GM19397 (cell line): ENCODE measurements around the gene SLC9A9.

ENCODE experiments used
- ATAC-seq: cut with Tn5 transposase; IDR thresholded peaks from one replicate; pipeline ENCODE4 v1.9.1; 2021; ENCODE audit warnings: mild to moderate bottlenecking, moderate library complexity; ENCODE audit not compliant: unreplicated experiment

Gene SLC9A9

DNA sequence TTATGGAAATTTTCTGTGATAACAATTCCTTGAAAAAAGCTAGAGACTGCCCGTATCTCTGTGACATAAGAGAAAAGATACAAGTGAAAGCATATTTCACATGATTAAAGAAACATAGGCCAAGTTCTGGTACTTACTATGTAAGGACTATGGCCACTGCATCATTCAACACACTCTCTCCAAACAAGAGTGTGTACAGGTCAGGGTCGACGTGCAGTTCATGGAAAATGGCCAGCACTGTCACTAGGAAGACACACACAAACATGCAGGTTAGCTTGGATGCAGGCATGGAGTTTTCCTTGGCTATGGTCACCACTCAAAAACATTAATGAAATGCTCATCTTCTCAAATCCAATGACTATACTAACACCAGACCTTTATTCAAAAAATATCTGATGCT, 196.2 kb downstream of the SLC9A9 start:
- no peak for ATAC-seq

DNA sequence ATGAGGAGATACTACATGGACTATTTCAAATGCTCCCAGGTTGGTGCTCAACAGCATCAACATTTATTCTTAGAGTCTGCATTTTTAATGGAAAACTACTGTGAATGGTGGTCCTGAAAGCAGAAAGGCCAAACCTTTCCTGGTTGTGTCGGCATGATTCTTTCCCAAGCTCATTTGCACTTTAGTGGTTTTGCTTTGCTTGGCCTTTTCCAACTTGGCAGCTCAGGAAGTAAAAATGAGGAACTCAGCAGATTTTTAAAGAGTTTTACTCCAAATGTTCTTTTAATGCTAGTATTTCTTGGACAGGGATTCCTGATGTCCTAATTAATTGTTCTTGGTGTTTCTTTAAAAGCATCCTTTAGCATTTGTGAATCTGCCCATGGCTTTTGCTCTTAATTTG, 197.4 kb downstream of the SLC9A9 start:
- no peak for ATAC-seq

DNA sequence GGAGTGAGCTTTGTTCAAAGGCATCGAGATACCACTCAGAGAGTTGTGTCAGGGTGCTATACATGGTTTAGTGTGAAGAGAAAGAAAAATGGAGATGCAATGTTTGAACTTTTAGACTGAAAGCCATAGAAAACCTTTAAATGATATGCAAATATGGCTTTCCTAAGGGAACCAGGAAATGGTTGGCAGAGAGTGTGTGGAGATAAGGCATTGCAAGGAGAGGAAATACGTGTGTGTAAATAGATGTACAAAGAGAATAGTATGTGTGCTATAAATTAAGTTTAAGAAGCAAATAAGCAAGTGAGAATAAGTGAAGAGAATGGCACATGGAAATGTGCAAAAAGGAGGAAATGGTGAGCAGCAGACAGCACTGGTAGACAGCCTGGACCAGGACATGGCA, 198.1 kb downstream of the SLC9A9 start:
- no peak for ATAC-seq

DNA sequence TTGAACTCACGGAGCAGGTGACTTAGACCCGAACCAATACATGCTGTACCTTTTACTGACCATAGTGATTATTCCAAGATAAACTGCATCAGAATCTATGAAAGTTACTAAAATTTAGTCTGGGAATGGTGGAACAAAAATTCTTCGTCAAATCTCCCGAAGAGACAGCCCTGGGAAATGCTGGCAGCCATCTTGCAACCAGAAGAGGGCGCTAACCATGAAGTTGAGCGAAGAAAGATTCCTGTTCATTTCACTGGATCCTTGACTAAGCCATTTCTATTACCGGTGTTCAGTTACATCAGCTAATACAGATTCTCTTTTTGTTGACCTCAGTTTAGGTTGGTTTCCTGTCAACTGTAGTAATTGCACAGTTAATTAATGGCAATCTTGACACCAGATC, 199.6 kb downstream of the SLC9A9 start:
- no peak for ATAC-seq

DNA sequence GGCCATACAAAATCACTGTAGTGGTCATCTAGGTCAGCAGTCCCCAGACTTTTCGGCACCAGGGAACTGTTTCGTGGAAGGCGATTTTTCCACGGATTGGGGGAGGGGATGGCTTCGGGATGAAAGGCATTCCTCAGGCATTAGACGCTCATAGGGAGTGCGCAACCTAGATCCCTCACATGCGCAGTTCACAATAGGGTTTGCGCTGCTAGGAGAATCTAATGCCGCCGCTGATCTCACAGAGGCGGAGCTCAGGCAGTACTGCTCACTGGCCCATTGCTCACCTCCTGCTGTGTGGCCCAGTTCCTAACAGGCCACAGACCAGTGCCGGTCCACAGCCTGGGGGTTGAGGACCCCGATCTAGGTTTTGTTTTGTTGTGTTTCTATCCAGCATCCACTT, 200.1 kb downstream of the SLC9A9 start:
- ATAC-seq = no peak

DNA sequence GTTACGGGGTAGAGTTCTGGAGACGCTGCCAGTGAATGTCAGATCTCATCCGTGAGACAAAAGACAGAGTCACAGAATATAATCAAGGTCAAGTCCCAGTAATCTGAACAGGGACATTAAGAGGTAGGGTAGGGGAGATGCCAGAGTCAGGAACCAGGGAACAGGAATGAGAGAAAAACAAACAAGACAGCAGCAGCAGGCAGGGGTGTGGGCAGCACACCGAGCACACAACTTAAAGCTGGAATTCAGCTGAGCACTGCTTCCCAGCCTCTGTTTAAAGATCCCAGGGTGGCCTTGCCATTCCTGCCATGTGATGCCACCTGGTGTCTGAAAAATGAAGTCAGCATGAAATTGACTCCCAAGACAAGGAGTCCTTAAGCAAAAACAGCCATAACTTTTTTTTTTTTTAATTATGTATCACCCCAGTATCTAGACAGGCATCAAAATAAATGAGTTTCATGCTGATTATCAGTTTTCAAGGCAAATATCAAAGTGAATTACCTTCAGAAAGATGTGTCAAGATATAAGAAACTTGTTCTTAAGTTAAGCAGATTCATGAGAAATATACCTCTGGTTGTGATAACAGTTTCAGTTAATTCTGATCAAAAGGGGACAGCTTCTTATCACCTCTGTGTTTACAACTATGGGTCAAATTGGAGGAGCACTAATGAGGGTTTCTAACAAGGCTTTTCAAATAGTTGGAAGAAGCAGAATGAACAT, 203.7 kb downstream of the SLC9A9 start:
- ATAC-seq = no peak

DNA sequence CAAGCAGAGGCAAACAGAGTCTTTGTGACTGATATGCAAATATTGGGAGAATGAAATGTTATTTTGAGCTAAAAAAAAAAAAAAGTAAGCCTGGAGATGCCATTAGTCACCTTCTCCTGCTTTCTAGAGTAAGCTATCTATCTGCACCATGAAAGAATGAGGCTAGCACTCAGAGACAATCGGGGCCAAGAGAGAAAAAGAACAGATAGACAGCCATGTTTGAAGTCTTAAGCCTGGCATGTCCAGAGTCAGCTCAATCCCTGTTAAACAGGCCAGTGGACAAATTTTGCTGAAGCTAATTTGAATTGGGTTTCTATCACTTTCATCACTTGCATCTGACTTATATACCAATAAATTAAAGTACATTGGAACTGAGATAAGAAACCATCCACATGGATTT, 204.4 kb downstream of the SLC9A9 start:
- ATAC-seq = no peak

DNA sequence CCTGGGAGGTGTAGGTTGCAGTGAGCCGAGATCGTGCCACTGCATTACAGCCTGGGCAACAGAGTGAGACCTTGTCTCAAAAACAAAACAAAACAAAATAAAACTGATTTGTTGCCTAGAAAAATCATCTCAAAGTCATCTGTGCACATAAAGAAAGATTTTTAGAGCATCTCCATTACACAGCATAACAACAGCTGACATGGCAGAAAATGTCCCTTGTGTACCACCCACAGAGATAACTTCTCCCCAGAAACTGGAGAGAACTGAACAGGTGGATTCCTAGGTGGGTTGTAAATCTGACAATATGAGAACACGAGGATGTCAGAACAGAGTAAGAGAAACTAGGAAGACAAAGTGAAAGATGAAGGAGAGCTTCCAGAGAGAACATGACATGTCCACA, 207.5 kb downstream of the SLC9A9 start:
- no peak for ATAC-seq

DNA sequence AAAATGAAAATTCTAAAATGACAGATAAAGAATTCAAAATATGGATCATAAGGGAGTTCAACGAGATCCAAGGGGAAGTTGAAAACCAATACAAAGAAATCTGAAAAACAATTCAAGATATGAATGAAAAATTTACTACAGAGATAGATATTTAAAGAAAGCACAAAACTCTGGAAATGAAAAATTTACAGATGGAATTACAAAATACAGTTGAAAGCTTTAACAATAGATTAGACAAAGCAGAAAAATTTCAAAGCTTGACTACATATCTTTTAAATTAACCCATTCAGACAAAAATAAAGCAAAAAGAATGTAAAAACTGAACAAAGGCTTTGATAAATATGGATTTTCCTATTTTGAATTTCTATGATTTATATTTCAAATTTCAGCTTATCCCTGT, 211.1 kb downstream of the SLC9A9 start:
- ATAC-seq = no peak

DNA sequence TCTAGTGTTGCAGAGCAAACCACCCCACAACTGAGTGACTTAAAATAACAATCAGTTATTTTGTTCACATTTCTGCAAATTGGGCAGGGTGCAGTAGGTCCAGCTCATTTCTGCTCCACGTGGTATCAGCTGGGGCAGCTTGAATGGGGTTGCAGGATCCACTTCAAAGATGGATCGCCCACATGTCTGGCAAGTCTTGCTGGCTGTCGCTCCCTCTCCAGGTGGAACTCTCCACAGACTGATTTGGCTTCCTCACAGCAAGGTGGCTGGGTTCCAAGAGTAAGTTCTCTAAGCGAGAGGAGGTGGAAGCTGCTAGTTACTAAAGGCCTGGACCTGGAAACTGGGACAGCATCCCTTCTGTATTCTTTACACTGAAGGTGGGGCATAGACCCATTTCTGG, 213.3 kb downstream of the SLC9A9 start:
- ATAC-seq = no peak

DNA sequence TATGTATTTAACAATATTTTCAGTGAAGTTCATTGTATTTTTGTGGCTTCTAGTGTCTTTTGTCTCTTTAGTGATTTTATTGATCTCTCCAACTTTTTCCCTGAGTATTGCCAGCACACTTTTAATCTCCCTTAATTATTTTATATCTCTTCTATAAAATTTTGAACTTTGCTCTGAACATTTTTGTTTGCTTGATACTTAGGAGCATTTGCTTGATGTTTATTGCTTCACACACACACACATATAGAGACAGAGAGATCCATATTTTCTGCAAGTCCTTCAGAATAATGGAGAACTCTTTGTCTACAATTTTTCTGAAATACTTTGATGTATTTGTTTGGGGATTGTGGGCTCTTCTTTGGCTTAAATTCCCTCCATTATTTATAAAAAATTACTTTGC, 213.8 kb downstream of the SLC9A9 start:
- ATAC-seq = no peak

DNA sequence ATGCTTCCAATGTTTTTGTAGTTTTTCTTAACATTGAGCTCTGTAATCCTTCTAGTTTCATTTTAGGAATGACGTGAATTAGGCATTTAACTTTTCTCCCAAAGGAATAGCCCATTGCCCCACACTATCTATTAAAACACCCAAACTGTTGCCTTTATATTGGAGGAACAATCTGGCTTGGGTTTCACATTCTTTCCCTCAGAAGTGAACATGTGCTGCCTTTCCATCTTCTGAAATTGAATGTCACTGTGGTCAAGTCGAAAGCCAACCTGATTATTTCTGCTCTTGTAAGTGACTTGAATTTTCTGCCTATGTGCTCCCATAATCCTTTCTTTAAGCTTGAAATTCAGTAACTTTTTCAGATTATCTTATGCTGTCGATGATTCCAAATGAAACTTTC, 214.5 kb downstream of the SLC9A9 start:
- ATAC-seq = no peak

DNA sequence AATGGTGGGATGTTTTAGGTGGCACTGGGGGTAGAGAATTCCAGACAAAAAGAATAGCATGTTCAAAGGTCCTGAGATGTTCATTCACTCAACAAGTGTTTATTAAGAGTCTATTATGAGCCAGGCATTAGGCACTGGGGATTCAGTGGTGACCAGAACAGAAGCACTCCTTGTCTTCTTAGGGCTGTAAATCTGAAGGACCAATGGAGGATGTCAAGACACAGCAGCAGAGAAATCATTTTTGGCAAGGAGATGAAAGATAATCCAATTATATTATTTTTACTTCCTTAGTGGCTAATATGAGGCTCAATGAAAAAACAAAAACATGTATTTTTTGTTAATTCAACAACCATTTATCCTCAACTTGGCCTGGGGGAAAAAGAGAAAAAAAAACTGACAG, 218.5 kb downstream of the SLC9A9 start:
- ATAC-seq = no peak

DNA sequence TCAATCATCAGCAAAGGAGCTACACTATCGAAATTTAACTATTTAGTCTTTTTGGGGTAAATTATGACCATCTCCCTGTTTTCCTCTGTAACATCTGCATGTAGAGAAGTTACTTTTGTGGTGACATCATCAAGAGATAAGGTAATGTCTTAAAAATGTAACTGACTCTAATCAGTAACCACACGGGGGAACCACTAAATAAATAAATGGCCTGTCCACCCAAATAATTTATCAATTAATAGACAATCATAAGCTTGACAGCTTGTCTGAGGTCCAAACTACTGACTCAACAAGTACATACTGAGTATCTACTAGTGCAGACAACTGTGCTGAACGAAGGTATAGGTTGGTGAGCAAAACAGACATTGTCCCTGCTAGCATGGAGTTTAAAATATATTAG, 219.3 kb downstream of the SLC9A9 start:
- ATAC-seq = no peak

DNA sequence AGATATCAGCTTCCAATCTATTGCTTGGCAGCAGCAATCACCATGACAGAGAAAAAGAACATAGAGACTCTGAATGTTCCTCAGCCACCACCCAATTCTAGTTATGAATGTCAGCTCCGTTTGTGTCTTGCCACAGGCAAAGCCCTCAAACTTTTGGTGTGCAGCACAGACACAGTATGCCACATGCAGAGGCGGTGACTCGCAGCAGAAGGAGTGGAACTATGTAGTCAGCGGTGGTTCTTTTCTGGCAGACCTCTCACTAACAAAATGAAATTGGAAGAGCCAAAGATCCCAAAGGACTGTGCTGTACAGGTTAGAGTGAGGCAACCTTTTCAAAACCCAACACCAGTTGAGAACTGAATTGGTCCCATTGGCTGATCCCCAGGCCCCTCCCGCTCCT, 220.9 kb downstream of the SLC9A9 start:
- no peak for ATAC-seq

DNA sequence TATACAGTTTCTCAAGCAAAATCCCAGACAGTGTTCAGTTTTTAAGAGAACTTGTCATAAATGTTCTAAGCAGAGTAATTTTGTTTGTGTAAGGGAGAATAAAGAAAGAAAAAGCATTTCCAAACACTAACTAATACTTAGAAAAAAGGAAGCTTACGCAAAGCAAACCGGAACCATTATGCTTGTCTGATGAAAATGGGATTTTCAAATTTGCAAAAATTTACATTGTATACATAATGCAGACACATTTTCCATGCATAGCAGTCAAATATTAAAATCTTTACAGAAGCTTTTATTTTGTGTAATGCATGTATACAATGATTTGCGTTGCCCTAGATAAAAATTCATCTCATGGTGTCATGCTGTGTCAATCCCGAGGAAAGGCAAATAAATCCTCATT, 229.0 kb downstream of the SLC9A9 start:
- no peak for ATAC-seq

DNA sequence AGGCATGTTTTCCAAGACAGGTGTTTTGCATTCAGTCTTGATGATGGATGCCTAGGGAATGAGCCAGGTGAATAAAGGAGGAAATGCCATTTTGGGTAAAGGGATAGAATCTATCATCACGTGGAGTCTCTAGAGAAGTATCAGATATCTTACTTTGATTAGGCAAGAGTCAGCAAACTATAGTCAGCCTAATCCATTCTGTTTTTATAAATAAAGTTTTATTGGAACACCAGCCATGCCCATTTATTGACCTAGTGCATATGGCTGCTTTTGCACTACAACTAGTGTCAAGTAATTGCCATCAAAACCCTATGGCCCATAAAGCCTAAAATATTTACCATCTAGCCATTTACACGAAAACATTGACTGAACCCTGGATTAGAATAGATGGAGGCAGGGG, 231.2 kb downstream of the SLC9A9 start:
- ATAC-seq = no peak

DNA sequence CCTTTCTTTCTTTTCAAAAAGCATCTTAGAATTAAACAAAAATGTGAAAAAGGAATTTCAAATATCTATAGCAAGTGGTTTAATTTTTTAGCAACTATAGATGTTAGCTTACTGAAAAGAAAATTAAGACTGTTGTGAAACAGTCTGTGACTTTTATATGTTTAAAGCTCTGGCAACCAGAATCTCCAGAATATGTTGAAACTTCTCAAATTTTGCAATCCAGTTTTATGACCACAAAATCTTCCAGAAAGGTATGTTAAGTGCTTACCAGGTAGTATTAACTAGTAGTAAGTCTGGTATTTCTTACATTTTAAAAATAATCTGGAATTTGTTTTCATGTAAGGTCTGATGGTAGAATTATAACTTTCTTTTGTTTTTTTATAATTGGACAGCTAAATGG, 235.0 kb downstream of the SLC9A9 start:
- ATAC-seq = no peak

DNA sequence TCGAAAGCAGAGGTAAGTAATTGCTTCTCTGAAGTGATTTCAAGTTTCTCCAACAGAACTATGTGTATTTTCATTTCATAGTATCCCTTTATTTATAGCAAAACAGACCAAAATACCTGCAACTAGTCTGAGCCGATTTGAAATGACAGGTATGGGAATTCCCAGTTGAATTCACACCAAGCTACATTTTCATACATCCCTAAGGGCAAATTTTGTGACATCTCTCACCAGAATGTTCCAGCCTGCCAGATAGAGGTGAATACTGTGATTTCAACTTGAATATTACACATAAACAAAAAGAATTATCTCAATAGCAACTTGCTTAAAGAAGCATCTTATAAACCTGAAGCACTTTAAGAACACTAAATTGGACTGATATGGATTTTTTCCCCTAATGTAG, 235.7 kb downstream of the SLC9A9 start:
- no peak for ATAC-seq

DNA sequence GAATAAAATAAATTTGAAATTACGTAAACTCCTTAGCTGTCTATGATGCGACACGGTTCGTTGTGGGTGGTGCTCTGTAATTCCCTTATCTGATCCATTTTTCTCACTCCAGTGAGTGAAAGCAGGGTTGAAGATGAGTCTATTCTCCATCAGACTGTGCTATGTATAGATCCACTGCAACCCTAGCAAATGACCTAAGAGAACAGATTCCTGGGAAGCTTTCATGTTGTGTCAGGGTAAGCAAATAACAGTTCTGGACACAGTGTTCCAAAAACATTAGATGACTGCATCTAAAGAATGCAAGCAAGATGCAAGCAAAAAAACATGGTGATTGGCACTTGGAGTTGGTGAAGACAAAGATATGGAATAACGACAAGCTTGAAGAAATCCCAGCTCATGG, 239.3 kb downstream of the SLC9A9 start:
- ATAC-seq = no peak

DNA sequence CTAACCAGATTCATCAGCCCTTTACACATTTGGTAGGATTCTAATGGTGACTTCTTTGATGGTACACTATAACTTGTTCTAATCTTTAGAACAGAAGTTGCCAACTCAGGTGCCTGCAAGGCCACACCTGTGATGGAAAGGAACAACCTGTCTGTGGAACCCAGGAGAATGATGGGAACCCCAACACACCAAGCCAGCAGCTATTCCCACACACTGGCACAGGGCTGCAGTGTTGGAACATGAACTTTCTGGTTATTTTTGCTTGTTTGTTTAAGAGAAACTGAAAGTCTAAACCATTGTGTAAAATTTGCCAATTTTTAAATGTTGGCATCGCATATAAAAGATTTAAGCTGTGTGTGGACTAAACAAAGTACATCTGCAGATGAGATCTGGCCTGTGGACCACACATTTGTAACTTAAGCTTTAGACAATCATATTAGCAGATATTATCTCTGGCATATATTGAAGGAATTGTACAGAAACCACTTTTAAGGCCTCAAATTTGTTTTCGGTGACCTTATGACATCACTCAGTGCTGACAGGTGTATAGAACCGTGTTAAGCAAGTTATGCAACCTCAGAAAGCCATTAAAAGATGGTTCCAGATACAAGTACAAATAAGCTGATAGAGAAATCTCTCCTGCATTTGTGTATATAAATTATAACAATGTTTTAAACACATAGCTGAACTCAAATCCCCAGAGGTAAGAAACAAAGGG, 242.9 kb downstream of the SLC9A9 start:
- peak; percentile 32 for ATAC-seq

DNA sequence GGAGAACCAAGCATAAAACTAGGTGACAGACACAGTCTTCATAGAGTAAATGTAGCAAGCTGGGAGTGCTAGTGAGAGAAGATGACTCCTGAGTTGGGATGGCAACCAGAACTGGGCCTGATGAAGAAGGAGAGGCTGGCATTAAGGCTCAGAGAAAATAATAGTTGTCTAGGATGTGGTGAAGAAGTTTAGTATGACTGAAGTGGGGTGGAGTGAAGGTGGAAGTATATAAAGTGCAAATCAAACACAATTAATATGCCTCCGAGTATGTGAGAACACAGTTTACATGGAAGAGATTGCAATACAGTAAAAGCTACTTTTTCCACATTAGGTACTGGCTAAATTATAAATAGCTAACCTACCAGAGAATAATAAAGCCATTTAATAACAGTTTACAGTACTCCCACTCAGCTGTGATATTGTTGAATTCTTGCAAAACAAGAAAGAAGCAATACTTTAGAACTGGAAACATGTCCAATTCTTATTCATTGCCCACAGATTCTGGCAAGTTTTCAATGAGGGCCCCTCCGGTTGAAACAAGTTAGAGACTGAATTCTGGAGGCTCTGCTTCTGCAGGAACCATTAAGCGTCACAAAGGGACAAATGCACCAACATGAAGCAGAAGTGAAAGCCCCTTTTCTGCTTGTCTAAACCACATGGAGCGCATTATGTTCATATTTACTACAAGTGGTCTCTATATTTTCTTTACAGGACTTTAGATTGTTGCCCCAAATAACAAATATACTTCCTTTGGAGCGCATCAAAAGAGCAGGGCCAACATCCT, 243.7 kb downstream of the SLC9A9 start:
- peak; percentile 78 for ATAC-seq
